Right hindlimb (tissue), 1 donor: Measurements from ENCODE around the gene CDCP1.
A peak's percentile ranks its signal among the peaks of the same experiment; 100 is the strongest.

Source experiments
- DNase-seq: peaks from one replicate; pipeline ENCODE4 v3.0.0-alpha.2; 2018

The CDCP1 gene, protein sequence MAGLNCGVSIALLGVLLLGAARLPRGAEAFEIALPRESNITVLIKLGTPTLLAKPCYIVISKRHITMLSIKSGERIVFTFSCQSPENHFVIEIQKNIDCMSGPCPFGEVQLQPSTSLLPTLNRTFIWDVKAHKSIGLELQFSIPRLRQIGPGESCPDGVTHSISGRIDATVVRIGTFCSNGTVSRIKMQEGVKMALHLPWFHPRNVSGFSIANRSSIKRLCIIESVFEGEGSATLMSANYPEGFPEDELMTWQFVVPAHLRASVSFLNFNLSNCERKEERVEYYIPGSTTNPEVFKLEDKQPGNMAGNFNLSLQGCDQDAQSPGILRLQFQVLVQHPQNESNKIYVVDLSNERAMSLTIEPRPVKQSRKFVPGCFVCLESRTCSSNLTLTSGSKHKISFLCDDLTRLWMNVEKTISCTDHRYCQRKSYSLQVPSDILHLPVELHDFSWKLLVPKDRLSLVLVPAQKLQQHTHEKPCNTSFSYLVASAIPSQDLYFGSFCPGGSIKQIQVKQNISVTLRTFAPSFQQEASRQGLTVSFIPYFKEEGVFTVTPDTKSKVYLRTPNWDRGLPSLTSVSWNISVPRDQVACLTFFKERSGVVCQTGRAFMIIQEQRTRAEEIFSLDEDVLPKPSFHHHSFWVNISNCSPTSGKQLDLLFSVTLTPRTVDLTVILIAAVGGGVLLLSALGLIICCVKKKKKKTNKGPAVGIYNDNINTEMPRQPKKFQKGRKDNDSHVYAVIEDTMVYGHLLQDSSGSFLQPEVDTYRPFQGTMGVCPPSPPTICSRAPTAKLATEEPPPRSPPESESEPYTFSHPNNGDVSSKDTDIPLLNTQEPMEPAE

DNA sequence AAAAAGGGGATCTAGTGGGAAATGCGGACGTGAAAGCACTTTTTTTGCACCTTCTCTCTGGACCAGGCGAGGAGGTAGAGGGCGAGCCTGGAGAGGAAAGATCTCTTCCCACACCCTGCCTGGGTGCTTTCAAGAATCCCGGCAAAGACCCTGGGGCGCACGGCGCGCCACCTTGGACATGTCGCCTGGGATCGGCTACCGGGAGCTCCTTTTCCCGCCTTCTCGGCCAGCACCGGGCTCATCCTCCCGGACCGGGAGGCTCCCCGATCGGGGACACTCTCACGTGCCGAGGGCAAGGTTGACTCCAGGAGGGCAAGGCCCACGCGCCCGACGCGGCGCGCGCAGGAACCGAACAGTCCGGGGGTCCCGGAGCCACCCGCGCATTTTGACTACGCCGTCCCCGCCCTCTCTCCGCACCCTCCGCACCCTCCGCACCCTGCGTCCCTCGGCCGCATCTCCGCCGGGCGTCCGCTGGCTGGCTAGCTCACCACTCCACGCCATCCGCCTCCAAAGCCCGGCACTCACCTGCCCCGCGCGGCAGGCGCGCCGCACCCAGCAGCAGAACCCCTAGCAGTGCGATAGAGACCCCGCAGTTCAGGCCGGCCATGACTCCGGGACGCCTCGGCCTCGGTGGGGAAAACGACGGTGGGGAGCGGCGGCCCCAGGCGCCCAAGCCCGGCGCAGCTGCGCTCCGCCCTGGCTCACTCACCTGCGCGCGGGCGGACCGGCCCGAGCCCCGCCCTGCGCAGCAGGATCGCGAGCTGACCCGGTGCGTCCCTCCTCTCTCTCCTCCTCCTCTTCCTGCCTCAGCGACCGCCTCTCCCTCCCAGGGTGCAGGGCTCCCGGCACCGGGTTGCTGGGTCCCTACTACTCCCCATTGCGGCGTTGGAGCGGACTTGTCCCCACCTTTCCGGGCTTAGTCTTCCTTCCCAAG is at the start of gene CDCP1:
CDCP1 (minus strand) TSS at position 698 of the 934 bp plus-strand sequence; CDS start at position 607, 91 bp downstream.
- DNase-seq = no peak

DNA sequence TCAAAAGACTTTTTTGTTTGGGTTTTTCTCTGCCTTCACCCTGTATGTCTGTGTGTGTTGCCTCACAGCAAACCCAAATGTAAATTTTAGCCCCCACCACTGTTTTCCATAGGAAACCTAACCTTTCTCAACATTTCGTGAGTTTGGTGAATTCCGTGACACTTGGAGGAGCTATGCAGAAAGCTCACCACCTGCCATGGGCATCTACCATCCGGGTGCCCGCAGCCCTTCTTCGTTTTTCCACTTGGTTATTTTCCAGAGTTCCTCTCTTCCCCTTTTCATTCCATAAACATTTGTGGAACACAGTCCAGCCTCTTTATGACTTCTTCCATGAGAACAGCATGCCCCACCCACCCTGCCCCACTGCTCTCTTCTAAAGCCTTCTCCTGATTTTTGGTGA is 48.6 kb upstream of the CDCP1 start:
- DNase-seq = no peak

DNA sequence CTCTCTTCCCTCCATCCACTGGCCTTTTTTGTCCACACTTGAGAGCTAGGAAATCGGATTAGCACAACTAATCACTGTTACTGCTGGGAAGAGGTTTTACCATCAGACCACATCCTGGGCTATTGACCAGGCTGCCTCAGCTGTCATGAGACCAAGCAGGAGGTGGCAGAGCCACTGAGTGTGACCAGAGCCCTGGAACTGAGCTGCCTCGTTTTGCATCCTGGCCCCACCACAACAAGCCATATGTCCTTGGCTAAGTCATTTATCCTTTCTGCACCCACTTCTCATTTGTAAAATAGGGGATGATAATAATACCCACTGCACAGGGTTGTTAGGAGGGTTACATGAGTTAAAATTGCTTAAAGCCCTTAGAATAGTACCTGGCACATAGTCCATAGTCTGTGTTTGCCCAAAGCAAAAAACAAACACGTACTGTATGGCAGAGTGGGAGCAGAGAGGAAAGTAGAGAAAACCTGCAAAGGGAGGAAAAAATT is 45.8 kb upstream of the CDCP1 start:
- DNase-seq = no peak

DNA sequence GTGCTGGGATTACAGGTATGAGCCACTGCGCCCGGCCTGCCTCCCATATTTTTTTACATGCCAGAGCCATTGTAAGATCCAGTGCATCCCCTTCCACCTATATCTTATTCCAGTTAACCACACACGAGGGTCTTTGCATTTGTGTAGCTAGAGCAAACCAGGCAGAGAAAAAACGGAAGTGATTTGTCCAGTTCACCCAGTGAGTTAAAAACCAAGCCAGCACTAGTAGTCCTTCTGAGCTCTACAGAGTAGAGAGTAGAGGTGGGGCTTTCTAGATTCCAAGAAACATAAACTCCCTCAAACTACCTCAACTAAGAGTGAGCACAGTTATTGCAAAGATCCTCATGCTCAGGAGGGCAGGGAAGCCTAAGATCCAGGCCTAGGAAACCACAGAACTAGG is 45.2 kb upstream of the CDCP1 start:
- no peak for DNase-seq

DNA sequence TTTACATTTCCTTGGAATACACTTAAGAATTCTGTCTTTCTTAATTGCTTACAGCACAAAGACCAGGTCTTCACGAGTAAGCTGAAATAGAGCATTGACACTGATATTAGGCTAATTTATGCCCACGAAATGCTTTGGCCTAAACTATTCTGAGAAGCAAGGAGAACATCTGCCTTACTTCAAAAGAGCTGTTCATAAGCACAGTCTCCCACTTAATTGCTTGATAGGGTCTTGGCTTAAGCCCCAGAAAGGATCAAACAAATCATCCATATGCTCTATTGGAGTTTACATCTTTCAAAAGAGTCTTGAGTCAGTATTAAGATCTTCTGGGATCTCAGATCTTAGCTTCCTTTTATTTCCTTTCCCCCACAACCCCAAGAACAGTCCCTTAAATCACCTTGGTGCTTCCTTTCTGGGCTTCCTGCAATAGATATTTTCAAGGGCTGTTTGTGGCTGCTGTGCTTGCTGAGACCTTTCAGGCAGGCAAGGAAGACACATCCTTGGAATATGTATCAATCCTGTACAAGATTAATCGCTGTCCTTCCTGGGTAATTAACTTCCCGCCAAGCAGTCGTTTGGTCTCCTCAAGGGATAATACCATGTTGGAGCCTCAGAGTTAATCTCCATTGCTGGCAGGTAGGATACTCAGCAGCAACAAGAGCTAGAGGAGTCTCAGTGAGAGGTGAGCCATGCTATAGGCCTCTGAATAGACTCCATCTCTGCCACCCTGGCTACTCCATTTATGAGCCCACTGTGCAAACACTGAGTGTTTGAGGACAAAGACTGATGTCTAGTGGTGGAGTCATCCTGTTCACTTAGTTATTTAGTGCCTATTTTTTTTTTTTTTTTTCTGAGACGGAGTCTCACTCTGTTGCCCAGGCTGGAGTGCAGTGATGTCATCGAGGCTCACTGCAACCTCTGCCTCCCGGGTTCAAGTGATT is 42.8 kb upstream of the CDCP1 start:
- DNase-seq = no peak

DNA sequence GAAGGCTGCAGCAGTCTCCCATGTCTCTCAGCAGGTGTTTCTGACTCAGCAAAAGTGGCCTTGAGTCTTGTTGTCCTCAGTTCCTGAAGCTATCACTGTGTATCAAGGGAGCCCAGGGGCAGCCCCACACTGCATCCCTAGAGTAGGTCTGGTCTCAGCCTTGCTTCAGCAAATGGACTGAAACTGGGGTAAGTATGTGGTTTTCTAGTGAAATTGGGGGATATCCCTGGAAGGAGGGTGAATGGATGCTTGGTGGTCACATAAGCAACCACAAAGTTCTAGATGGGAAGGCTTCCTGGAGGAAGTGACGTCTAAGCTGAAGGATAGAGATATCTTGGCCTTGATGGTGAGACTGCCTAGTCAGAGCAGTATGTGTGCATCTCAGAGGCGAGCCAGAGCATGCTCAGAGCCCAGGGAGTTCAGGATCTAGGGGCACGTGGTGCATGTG is 41.5 kb upstream of the CDCP1 start:
- DNase-seq = no peak

DNA sequence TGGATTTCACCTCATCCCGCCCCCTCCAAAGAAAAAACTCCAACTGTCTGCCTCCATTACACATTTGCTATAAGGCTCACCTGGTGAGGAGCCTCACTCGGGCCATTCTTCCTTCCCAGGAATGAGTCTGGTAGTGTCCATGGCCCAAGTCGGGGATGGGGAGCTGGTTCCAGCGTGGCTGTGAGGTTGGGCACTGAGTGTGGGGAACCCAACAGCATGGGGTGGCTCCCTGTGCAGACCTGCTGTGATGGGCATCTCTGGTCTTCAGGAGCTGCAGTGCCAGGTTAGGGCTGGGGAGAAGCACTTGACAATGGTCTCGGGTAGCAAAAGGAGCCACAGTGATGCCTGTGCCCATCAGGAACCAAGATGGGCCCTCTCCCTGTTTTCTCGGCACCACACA is 40.7 kb upstream of the CDCP1 start:
- DNase-seq = no peak

DNA sequence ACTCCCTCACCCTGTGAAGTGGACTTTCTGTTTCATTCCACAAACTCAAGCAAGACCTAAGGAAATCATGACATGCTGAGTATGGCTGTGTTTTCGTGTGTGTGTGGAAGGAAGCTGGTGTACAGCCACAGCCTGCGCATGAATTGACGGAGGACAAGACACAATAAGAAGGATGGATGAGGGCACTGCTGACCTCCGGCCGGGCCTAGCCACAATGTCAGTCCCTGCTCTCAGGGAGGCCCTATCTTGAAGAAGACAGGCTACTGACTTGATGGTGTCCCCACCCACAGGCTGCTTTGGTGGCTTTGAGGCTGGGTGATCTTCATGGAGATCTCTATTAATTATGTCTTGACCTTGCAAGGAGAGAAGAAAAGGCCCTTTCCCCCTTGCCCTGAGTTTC is 39.3 kb upstream of the CDCP1 start:
- no peak for DNase-seq

DNA sequence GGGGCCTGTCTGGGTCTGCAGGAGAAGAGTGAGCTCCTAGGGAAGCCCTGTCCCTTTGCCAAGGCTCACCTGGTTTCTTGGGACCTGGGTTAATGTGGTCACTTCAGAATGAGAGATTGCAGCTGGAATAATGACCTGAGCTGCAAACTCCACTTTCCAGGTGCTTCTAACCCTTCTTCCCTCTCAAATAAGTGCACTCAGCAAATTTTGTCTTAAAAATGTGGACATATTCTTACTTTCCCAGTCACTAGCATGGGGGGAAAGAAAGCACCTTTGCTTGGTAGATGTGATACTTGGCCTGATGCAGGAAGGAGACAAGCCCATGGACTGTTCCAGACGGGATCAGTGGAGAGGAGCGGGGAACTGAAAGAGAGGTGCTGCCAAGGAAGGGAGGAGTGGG is 38.9 kb upstream of the CDCP1 start:
- DNase-seq = no peak

DNA sequence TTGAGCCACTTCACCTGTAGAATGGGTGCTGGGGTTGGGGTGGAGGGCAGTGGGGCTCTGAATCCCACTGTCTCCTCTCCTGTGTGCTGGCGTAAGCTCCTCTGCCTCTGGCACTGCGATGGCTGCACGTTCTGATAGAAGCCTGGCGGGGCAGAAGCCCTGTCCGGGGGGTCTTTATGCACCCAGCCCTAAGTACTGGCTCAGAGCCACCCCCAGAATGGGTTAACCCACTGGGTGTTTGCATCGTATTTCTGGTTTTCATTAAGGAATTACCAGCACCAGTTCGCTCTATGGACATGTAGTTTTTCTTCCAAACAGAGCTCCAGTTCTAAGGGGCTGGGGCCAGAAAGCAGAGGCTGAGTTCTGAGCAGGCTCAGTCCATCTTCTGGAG is 37.7 kb upstream of the CDCP1 start:
- no peak for DNase-seq

DNA sequence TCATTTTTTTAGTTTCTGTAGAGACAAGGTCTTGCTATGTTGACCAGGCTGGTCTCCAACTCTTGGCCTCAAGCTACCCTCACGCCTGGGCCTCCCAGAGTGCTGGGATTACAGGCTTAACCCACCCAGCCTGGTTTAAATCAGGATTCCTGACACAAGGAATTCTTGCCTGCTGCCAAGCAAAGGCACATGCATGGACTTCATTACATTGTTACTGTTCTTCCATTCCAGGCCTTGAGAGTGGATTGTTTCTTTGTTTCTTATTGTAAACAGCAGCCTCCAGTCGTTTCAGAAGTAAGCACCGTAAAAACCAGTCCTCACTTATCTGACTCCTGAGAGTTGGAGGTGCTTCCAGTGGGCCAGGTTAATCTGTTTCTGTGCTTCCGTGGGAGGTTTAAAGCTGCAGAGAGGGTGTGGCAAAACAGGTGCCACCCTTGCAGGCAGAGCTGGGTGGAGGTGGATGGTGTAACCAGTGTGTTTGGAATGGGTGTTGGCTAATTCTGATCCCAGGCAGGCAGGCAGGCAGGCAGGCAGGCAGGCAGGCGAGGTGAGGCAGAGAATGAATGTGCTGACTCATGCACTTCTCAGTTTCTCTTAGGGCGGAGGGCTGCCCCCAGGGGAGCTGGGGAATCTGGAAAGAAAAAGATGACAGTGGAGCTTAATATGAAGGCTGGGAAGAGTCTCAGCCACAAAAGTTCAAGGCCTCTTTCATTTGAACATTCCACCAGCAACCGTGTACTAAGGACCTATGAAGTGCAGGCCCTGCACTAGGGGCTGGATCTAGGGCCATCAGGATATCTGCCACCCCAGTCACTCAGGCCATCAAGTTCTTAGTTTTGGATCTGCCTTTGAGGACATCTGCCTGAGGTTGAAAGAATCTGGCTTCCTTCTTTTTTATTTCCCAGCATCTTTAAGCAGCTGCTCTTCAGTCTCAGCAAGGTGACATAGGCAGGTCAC is 37.0 kb upstream of the CDCP1 start:
- DNase-seq = no peak

DNA sequence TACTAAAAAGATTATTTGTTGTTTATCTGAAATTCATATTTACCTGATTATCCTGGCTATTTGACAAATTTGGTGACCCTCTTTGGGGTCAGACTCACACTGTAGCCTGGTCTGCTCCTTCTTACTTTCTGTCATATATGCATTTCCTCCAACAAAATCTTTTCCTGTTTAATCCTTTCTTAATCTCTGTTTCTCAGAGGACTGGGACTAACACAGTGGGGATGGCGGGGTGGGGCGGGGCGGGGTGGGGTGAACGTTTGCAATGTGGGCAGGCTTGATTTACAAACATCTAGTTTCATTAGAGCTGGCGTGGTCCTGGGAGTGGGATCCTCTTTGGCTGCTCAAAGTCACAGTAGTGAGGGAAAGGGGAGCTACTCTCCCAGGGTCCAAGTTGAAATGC is 35.3 kb upstream of the CDCP1 start:
- no peak for DNase-seq

DNA sequence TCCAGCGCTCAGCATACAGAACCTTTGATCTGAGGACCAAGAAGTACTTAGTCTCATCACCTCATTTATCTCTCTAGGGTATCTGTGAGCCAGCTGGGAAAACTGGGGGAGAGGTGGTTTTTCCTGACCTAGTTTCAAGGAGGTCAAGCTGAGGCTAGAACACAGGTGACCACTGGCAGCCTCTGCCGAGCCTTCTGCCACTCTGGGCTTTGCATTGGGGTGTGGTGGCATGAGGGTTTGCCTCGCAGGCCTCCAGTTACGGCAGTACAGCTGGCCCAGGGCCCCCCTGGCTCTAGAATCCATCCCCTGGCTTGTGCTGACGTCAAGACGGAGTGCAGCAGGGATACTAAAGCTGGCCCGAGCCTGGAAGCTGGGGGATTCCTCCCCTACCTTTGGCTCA is 34.7 kb upstream of the CDCP1 start:
- DNase-seq = no peak

DNA sequence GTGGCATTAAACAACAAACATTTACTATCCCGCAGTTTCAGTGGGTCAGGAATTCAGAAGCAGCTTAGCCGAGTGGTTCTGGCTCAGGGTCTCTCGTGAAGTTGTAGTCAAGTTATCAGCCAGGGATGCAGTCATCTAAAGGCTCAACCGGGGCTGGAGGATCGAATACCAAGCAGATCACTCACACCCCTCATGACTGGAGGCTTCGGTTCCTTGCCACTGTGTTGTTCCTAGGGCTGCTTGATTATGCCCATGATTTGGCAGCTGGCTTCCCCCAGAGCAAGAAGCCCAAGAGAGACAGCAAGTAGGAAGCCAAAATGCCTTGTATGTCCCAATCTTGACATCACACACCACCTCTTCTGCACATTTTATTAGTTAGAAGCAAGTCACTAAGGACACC is 33.9 kb upstream of the CDCP1 start:
- DNase-seq = no peak

DNA sequence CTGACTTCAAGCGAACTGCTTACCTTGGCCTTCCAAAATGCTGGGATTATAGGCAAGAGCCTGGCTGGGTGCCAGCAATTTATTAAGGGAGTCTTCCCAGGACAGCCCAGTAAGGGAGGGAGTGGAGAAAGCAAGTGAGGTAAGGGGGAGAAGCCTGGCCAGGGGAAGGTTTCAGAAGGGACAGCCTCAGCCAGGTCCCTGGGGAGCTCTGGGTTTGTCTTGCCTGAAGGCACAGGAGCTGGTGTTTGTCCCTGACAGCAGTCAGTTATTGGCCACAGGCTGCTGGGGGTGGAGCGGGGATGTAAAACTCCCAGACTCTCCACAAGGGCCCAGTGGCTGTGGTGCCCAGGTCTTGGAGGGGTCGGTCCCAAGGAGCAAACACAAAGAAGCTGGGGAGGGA is 33.0 kb upstream of the CDCP1 start:
- no peak for DNase-seq

DNA sequence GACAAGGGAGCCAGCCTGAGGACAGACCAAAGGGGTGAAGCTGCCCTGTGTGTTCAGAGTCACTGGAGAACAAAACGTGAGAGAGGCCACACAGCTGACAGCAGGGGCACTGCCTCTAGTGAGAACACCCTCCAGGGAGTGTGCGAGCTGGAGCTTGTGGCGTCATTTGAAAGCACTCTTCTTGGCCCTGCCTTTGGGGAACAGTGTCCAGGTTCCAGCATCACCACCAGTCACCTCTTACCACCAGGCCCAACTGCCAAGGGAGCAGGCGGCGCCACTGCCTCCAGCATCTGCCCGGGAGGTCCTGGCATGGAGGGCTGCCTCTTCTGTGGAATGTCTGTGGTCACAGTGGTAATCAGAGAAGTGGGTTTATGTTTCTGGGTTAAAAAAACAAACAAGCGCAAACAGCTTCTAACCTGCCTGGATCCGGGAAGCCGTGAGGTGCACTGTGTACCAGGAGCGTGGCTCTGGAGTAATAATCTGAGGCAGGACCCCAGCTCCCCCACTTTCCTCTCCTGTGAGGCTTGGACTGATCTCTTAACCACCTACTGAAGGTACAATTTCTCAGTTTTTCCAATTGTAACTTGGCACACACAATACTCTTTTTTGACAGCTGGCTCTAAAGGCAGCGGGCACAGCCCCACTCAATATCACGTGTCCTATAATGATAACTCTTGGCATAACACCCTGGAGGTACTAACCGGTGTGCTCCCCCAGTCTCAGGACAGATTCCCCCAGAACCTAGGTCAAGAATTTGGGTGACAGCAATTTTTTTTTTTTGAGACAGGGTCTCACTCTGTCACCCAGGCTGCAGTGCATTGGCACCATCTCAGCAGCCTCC is 32.2 kb upstream of the CDCP1 start:
- peak; percentile 32 for DNase-seq

DNA sequence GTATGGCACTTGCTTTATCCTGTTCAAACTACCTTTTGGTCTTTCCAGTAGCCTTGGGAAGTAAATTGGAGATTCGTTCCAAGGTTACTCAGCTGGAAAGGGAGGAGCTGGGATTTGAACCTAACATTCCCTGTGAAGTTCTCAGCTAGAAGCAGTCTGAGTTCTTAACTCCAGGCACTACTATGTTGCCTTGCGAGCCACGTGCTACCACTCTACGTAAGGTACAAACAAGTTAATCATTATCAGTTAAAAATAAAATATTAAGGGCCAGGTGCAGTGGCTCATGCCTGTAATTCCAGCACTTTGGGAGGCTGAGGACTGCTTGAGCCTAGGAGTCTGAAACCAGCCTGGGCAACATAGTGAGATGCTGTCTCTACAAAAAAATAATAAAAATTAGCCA is 30.7 kb upstream of the CDCP1 start:
- DNase-seq = no peak

DNA sequence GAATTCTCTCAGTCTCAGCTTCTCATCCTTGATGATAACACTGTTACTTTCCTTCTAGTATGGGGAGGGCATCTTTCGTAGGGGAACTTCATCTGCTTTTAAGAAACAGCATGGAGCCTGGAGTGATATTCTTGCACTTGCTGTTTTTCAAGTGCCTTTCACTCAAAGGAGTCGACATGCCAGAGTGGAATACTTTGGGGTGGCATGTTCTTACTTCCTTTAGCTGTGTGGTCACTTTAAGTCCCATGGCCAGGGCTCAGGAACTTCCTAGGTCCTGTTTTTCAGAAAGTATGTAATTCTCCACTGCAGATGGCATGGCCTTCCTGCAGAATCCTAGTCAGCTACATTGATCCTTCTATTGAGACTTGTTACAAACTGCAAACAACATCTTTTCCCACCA is 28.1 kb upstream of the CDCP1 start:
- DNase-seq = no peak

DNA sequence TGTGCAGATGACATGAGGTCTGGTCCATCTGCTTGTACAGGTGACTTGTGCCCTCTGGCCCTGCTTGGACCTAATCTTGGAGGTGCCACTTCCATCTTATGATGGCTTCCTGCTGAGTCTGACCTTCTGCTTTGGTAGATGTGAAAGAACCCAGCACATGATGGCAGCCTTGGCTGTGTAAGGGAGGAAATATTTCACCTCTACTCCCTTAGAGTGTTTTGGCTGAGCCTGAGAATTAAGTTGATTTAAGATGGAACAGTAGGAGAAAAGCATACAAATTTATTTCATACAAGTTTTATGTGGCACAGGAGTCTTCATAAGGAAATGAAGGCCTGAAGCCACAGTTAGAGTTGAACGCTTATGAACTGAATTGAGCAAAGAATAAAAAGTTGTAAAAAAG is 27.6 kb upstream of the CDCP1 start:
- DNase-seq = no peak

DNA sequence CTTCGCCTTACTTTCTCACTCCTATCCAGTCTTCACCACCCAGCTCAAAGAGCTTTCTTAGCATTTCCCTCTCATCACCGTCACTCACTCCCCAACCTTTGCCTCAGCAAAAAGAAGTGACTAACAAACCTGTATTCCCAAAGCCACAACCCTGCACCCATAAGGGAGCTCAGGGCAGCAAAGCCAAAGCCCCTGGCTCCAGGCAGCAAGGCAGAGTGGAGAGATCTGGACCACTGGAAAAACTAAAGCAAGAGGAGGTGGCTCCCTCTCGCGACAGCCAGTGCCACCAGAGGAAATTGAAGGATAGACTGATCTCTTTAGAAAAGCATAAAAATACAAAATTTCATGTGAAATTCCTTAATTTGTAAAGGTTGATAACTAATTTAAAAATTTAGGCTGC is 25.1 kb upstream of the CDCP1 start:
- DNase-seq = no peak
